AG04449 (cell line): Measurements from ENCODE around the gene ASB1.

Source experiments
- CTCF ChIA-PET: fragments of 350-600 bp; formaldehyde crosslinking; extraction: SDS; loops from one replicate; lab custom pipeline; 2021; ENCODE audit warnings: antibody characterized with exemption; lab: Yijun Ruan, JAX
- POLR2A ChIA-PET: fragments of 400-600, 350-600 bp; formaldehyde crosslinking; extraction: SDS; loops from one replicate; lab custom pipeline; 2020; ENCODE audit warnings: antibody characterized with exemption, inconsistent platforms; lab: Yijun Ruan, JAX
- DNase-seq: peaks from one replicate; pipeline ENCODE4 v3.0.0-alpha.2; 2010; ENCODE audit warnings: low read depth, low spot score
- H3K4me3 ChIP-seq: 2 replicates; pipeline ENCODE4 v1.5.1; 2011; ENCODE audit warnings: low read depth, mild to moderate bottlenecking, control low read depth, low read length
- TF ChIP-seq, protein P1 (sequence below): IDR thresholded peaks from one replicate; pipeline ENCODE4 v1.5.1; 2011; ENCODE audit warnings: mild to moderate bottlenecking, moderate library complexity, low read length, control low read depth, inconsistent platforms; ENCODE audit not compliant: insufficient read depth; ENCODE audit errors: missing control alignments

ASB1 gene

DNA sequence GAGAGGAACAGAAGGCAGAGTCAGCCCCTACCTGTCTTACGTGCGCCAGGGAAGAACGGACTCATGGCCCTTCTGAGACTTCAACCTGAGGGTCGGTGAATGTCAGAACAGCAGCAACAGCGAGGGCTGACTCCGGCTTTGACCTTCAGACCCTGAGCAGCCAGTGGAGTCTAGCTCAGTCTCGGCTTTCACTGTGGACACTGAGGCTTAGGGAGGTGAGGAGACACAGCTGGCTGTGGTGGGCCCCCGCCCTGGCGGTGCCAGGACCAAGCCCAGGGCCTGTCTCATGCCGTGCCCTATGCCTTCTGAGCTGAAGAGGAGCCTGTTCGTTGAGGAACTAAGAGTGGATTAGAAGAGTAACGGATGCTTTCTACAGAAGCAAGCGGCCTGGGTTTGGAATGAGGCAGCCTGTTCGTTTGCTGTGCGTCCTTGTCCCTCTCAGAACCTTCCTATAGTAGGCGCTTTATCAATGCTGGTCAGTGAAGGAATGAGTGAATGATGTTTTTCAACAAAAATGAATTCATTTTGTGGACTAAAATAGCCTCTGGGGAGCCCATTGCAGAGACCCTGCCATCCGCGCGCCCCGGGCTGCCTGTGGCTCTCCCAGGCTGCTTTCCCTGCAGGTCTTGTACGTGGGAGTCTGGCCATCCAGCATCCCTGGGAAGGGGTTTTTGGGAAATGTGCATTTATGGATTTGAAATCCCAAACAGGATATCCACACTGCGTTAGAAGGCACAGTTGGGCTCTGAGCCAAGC, 38.9 kb downstream of the ASB1 start:
- CTCF ChIA-PET, result interaction anchor here (0.9 to 5.8 kb wide), 12 partner anchors 8 to 320 kb away, joined by 3 to 96 read pairs (median 5); no protein-coding TSS in a partner anchor
- DNase-seq, result no peak
- TF ChIP-seq, protein P1, sequence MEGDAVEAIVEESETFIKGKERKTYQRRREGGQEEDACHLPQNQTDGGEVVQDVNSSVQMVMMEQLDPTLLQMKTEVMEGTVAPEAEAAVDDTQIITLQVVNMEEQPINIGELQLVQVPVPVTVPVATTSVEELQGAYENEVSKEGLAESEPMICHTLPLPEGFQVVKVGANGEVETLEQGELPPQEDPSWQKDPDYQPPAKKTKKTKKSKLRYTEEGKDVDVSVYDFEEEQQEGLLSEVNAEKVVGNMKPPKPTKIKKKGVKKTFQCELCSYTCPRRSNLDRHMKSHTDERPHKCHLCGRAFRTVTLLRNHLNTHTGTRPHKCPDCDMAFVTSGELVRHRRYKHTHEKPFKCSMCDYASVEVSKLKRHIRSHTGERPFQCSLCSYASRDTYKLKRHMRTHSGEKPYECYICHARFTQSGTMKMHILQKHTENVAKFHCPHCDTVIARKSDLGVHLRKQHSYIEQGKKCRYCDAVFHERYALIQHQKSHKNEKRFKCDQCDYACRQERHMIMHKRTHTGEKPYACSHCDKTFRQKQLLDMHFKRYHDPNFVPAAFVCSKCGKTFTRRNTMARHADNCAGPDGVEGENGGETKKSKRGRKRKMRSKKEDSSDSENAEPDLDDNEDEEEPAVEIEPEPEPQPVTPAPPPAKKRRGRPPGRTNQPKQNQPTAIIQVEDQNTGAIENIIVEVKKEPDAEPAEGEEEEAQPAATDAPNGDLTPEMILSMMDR, result no peak
- no peak overlapping the region for H3K4me3 ChIP-seq
- POLR2A ChIA-PET, result no interaction called here

DNA sequence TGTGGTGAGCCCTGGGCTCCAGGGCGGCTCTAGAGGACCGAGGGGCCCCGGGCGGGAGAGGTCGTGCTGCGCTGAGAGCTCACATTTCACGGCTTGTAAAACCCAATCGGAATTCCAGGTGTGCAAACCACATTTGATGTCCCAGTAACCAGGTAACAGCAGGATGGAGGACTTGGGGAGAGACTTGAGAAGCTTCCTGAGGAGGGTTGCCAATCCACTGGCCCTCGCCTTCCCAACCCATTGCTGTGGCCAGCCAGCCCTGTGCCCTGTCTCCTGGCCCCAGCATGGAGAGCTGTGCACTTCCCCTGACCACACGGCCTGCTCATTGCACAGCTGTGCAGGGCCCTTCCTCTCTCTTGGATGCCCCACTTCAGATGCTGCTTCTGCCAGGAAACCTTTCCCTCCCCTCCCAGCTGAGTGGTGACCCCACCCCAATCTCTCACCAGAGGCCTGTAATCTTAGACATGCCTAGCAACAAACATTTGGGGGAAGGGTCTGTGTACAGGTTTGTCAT, 39.6 kb downstream of the ASB1 start:
- ChIA-PET CTCF (interaction anchor here (1.0 to 5.8 kb wide), 2 partner anchors 97 to 111 kb away, joined by 3 to 96 read pairs; no protein-coding TSS in a partner anchor), POLR2A (no interaction called here)
- DNase-seq, result no peak
- TF ChIP-seq, protein P1, result no peak
- H3K4me3 ChIP-seq, result no peak overlapping the region

DNA sequence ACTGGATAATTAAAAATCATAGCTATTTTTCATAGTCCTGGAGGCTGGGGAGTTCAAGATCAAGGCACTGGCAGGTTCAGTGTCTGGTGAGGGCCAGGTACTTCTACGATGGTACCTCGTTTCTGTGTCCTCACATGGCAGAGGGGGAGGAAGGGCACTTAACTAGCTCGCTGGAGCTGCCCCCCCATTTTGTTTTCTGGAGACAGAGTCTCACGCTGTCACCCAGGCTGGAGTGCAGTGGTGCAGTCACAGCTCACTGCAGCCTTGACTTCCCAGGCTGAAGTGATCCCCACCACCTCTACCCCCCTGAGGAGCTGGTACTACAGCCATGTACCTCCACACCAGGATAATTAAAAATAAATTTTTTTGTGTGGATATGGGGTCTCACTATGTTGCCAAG, 40.3 kb downstream of the ASB1 start:
- H3K4me3 ChIP-seq, result no peak overlapping the region
- POLR2A ChIA-PET, result no interaction called here
- CTCF ChIA-PET, result interaction anchor here (1.6 to 5.8 kb wide), 3 partner anchors 12 to 110 kb away, joined by 6 to 96 read pairs (median 7); no protein-coding TSS in a partner anchor
- DNase-seq, result no peak
- TF ChIP-seq, protein P1, result no peak

DNA sequence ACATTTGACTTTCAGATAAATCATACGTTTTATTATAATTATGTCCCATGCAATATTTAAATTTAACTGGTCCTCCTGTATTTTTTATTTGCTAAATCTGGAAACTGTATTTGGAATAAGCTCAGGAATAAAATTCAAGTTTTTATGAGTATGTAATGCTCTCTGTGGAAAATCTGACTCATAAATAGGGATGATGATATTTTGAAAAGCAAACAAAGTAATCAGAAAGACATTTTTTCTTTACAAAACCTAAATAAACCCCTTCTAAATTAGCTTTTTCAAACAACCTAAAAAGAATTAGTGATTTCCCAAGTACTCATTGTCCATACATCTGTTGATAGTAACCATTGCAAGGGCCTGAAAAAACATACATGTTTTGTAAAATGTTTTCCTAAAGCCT, 41.1 kb downstream of the ASB1 start:
- DNase-seq, result peak; percentile 3
- CTCF ChIA-PET, result interaction anchor here (1.6 to 5.8 kb wide), 3 partner anchors 13 to 111 kb away, joined by 6 to 96 read pairs (median 7); no protein-coding TSS in a partner anchor
- TF ChIP-seq, protein P1, result no peak
- no peak overlapping the region for H3K4me3 ChIP-seq
- POLR2A ChIA-PET, result no interaction called here

DNA sequence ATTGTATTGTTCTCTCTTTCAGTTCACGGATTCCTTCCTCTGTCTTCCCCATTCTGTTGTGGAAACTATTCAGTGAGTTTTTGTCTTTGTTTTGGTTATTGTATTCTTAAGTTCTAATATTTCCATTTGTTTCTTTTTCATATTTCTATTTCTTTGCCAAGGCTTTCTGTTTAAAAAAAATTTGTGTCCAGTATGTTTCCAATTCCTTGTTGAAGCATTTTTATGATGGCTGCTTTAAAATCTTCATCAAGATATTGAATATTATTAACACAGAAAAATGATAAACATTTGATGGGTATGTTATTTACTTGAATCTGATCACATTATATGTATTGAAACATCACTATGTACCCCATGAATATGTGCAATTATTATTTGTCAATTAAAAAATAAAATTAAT, 42.4 kb downstream of the ASB1 start:
- CTCF ChIA-PET, result interaction anchor here (1.2 kb wide), 1 partner anchor 8 kb away, joined by 8 read pairs; no protein-coding TSS in a partner anchor
- TF ChIP-seq, protein P1, result no peak
- no peak overlapping the region for H3K4me3 ChIP-seq
- POLR2A ChIA-PET, result no interaction called here
- no peak for DNase-seq

DNA sequence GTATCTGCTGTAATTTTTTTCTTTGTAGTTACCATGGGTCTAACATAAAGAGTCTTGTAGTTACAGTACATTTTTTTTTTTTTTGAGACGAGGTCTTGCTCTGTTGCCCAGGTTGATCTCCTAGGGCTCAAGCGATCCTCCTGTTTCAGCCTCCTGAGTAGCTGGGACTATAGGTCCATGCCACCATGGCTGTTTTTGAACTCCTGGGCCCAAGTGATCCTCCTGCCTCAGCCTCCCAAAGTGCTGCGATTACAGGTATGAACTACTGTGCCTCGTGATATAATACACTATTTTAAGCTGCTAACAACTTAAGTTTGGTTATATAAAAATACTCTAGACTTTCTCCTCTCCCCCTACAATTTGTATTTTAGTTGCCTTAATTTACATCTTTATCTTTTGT, 46.3 kb downstream of the ASB1 start:
- CTCF ChIA-PET, result interaction anchor here (0.8 to 1.5 kb wide), 2 partner anchors 9 to 41 kb away, joined by 4 to 17 read pairs; no protein-coding TSS in a partner anchor
- H3K4me3 ChIP-seq, result no peak overlapping the region
- TF ChIP-seq, protein P1, result no peak
- DNase-seq, result no peak
- POLR2A ChIA-PET, result no interaction called here
